ENCODE results near the gene NEDD4.

Gene NEDD4

GRCh38 chr15:55993111-55993803, at the start of gene NEDD4:
Gene NEDD4 (minus strand): TSS chr15:55993612. CDS start chr15:55993555, 57 bp downstream.
- POLR2A ChIA-PET, result interaction anchor here (0.6 kb wide), 1 partner anchor 119 kb away, joined by 3 read pairs; no protein-coding TSS in a partner anchor
- no peak for DNase-seq (ENCODE audit: low read depth, low spot score)
- peak within 1 kb of the TSS; percentile 73 for H3K4me3 ChIP-seq (ENCODE audit: low read depth, low read length)
- TF ChIP-seq, protein P1, sequence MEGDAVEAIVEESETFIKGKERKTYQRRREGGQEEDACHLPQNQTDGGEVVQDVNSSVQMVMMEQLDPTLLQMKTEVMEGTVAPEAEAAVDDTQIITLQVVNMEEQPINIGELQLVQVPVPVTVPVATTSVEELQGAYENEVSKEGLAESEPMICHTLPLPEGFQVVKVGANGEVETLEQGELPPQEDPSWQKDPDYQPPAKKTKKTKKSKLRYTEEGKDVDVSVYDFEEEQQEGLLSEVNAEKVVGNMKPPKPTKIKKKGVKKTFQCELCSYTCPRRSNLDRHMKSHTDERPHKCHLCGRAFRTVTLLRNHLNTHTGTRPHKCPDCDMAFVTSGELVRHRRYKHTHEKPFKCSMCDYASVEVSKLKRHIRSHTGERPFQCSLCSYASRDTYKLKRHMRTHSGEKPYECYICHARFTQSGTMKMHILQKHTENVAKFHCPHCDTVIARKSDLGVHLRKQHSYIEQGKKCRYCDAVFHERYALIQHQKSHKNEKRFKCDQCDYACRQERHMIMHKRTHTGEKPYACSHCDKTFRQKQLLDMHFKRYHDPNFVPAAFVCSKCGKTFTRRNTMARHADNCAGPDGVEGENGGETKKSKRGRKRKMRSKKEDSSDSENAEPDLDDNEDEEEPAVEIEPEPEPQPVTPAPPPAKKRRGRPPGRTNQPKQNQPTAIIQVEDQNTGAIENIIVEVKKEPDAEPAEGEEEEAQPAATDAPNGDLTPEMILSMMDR (IDR thresholded peaks at IDR 0.05; ENCODE audit: insufficient read depth, low read length, missing control alignments), result peak; percentile 84
- CTCF ChIA-PET, result interaction anchor here (0.7 to 3.0 kb wide), 16 partner anchors 9 to 436 kb away, joined by 3 to 9 read pairs (median 4); no protein-coding TSS in a partner anchor

GRCh38 chr15:56042498-56042897, 49.1 kb upstream of the NEDD4 start:
- POLR2A ChIA-PET, result no interaction called here
- CTCF ChIA-PET, result interaction anchor here (1.0 to 3.1 kb wide), 2 partner anchors 10 to 145 kb away, joined by 3 to 22 read pairs; no protein-coding TSS in a partner anchor

DNA sequence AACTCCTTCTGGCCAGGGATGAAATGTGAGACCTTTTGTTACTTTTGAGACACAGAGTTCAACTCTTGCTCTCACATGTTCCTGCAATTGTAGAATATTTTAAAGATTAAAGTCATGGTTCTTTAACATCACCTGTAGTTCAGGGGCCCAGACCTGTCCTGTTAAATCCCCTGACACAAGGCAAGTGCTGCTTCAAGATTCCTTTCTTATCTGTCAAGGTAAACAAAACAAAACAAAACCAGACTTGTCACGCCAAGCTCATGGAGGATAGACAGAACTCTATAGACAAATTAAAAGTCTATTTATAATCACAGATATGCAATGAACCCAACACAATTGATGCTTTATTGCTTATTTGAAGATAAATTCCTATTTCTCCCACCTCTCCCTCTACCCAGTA, 48.6 kb upstream of the NEDD4 start:
- CTCF ChIA-PET, result interaction anchor here (1.0 to 3.1 kb wide), 2 partner anchors 11 to 144 kb away, joined by 3 to 22 read pairs; no protein-coding TSS in a partner anchor
- POLR2A ChIA-PET, result no interaction called here

More at GRCh38 chr15:56042498-56042897, 49.1 kb upstream of the NEDD4 start:
- TF ChIP-seq, protein P1 (IDR thresholded peaks at IDR 0.05; ENCODE audit: insufficient read depth, low read length, missing control alignments), result no peak
- H3K4me3 ChIP-seq (ENCODE audit: low read depth, low read length), result no peak overlapping the region
- no peak for DNase-seq (ENCODE audit: low read depth, low spot score)

GRCh38 chr15:56040081-56041035, 46.9 kb upstream of the NEDD4 start:
- H3K4me3 ChIP-seq (ENCODE audit: low read depth, low read length), result no peak overlapping the region
- peak; percentile 77 for DNase-seq (ENCODE audit: low read depth, low spot score)
- POLR2A ChIA-PET, result no interaction called here
- TF ChIP-seq, protein P1 (IDR thresholded peaks at IDR 0.05; ENCODE audit: insufficient read depth, low read length, missing control alignments), result no peak
- CTCF ChIA-PET, result interaction anchor here (0.7 to 3.1 kb wide), 3 partner anchors 9 to 12 kb away, joined by 3 to 22 read pairs (median 3); no protein-coding TSS in a partner anchor

More for the DNA sequence above, 48.6 kb upstream of the NEDD4 start:
- DNase-seq (ENCODE audit: low read depth, low spot score), result no peak
- H3K4me3 ChIP-seq (ENCODE audit: low read depth, low read length), result no peak overlapping the region
- TF ChIP-seq, protein P1 (IDR thresholded peaks at IDR 0.05; ENCODE audit: insufficient read depth, low read length, missing control alignments), result no peak

DNA sequence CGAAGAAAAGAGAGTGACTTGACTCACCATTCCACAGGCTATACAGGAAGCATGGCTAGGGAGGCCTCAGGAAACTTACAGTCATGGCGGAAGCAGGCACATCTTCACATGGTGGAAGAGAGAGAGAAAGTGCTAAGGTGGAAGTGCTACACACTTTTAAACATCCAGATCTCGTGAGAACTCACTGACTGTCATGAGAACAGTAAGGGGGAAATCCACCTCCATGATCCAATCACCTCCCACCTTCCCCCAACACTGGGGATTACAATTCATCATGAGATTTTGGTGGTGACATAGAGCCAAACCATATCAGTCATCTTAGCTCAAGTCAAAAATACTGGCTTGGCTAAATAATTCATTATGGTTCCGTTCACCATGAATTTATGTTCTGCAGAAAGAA, 45.3 kb upstream of the NEDD4 start:
- no peak overlapping the region for H3K4me3 ChIP-seq (ENCODE audit: low read depth, low read length)
- TF ChIP-seq, protein P1 (IDR thresholded peaks at IDR 0.05; ENCODE audit: insufficient read depth, low read length, missing control alignments), result no peak
- DNase-seq (ENCODE audit: low read depth, low spot score), result no peak
- POLR2A ChIA-PET, result no interaction called here
- CTCF ChIA-PET, result interaction anchor here (2.4 kb wide), 1 partner anchor 15 kb away, joined by 7 read pairs; no protein-coding TSS in a partner anchor
